OCI-LY1 (cell line): Measurements from ENCODE around the gene LPCAT2.

ENCODE experiments used
- H2AFZ ChIP-seq: fragments of 200-600 bp; sonication (generic), shearing (Covaris generic); 2 replicates; pipeline ENCODE4 v1.6.0; 2014; ENCODE audit warnings: antibody characterized with exemption, mild to moderate bottlenecking, low read length
- H3F3A ChIP-seq: fragments of 200-600 bp; sonication (generic), shearing (Covaris generic); 2 replicates; pipeline ENCODE4 v1.6.0; 2014; ENCODE audit warnings: mild to moderate bottlenecking, antibody characterized with exemption, low read length, moderate library complexity; ENCODE audit not compliant: insufficient read depth
- H3K27ac ChIP-seq: fragments of 200-600 bp; sonication (generic); 2 replicates; pipeline ENCODE4 v1.5.1; 2014; ENCODE audit warnings: low read length, mixed run types, mild to moderate bottlenecking, low read depth; ENCODE audit not compliant: poor library complexity, severe bottlenecking
- H3K27me3 ChIP-seq: fragments of 200-600 bp; sonication (generic); 2 replicates; pipeline ENCODE4 v1.6.0; 2014; ENCODE audit warnings: antibody characterized with exemption, mild to moderate bottlenecking, low read length, moderate library complexity; ENCODE audit not compliant: insufficient read depth
- H3K36me3 ChIP-seq: fragments of 200-600 bp; sonication (generic); 2 replicates; pipeline ENCODE4 v1.6.1; 2014; ENCODE audit warnings: mild to moderate bottlenecking, antibody characterized with exemption, low read length, moderate library complexity, mixed read lengths; ENCODE audit not compliant: insufficient read depth
- H3K4me1 ChIP-seq: fragments of 200-600 bp; sonication (generic); 2 replicates; pipeline ENCODE4 v1.5.1; 2014; ENCODE audit warnings: mild to moderate bottlenecking, low read length, moderate library complexity; ENCODE audit not compliant: insufficient read depth, severe bottlenecking
- H3K4me2 ChIP-seq: fragments of 200-600 bp; sonication (generic), shearing (Covaris generic); 2 replicates; pipeline ENCODE4 v1.6.1; 2014; ENCODE audit warnings: low read length
- H3K4me3 ChIP-seq: fragments of 200-600 bp; sonication (generic); 2 replicates; pipeline ENCODE4 v1.5.1; 2014; ENCODE audit warnings: low read length, low read depth, mild to moderate bottlenecking, mixed read lengths; ENCODE audit not compliant: poor library complexity, severe bottlenecking
- H3K79me2 ChIP-seq: fragments of 200-600 bp; shearing (Covaris generic); 2 replicates; pipeline ENCODE4 v1.6.1; 2016; ENCODE audit warnings: mixed run types, low read length, mixed read lengths; ENCODE audit not compliant: insufficient read depth
- H3K9ac ChIP-seq: fragments of 200-600 bp; sonication (generic), shearing (Covaris generic); 2 replicates; pipeline ENCODE4 v1.6.1; 2014; ENCODE audit warnings: mild to moderate bottlenecking, low read length, mixed read lengths
- H3K9me2 ChIP-seq: fragments of 200-600 bp; sonication (generic), shearing (Covaris generic); 2 replicates; pipeline ENCODE4 v1.6.1; 2014; ENCODE audit warnings: low read depth, mild to moderate bottlenecking, low read length, mixed read lengths
- H3K9me3 ChIP-seq: fragments of 200-600 bp; shearing (Covaris generic); 2 replicates; pipeline ENCODE4 v1.6.1; 2014; ENCODE audit warnings: low read length, mixed read lengths
- H4K20me1 ChIP-seq: fragments of 200-600 bp; sonication (generic), shearing (Covaris generic); 2 replicates; pipeline ENCODE4 v1.6.0; 2016; ENCODE audit warnings: mild to moderate bottlenecking, low read length; ENCODE audit not compliant: insufficient read depth
- CTCF ChIP-seq: fragments of 200-600 bp; sonication (generic), shearing (Covaris generic); IDR thresholded peaks from 2 replicates; pipeline ENCODE4 v1.5.1; 2017; ENCODE audit warnings: mild to moderate bottlenecking, antibody characterized with exemption, low read length, moderate library complexity, mixed read lengths
- EZH2 ChIP-seq: fragments of 200-600 bp; sonication (generic), shearing (Covaris generic); IDR thresholded peaks from 2 replicates; pipeline ENCODE4 v1.8.0; 2017; ENCODE audit warnings: borderline replicate concordance, mixed run types, mild to moderate bottlenecking, antibody characterized with exemption, low read length, moderate library complexity, mixed read lengths

Gene LPCAT2

DNA sequence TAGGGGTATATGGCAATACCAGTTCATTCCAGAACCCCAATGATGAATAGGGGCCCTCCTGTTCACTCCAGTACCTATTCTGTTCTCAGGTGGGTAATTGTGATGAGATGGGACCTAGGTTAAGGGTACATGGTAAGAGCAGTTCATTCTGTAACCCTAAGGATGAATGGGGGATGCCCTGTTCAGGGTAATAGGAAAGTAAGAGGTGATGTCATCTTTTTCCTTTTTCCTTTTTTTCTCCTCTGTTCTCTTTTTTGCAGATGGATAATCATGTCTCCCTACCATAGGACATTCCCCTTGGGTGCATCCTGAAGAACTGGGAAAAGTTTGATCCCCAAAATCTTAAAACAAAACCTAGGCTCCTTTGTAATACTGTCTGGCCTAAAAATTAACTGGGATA is 121.9 kb downstream of the LPCAT2 start:
- TF ChIP-seq CTCF (no peak), EZH2 (no peak)
- H3K4me2 ChIP-seq, result no peak overlapping the region
- no peak overlapping the region for H2AFZ ChIP-seq
- no peaks in the 10 kb centered on the region for H3F3A ChIP-seq
- H3K79me2 ChIP-seq, result no peaks in the 10 kb centered on the region
- H3K4me1 ChIP-seq, result no peaks in the 10 kb centered on the region
- H3K27ac ChIP-seq, result no peak overlapping the region
- no peaks in the 10 kb centered on the region for H4K20me1 ChIP-seq
- no peaks in the 10 kb centered on the region for H3K9me2 ChIP-seq
- H3K36me3 ChIP-seq, result no peaks in the 10 kb centered on the region
- no peaks in the 10 kb centered on the region for H3K27me3 ChIP-seq
- no peak overlapping the region for H3K4me3 ChIP-seq
- H3K9ac ChIP-seq, result no peak overlapping the region
- 0 out of 2 replicates have a peak, but pooled peaks cover 3% of the 10 kb centered on the region for H3K9me3 ChIP-seq

DNA sequence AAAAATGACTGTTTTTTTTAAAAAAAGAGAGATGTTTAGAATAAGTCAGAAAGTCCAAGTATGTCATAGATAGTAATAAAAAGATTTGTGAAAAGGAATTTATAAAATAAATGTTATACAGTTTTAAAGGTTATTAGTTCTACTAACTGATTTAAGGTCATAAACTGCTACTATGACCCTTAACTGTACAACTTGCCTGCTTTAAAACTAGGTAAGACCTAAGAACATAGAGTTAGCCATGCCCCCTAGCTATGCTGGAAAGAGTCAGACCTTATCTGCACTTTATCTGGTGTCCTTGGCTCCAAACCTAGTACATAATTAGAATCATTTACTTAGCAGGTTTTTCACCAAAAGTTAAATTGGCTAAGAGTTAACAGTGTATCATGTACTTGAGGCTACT is 123.4 kb downstream of the LPCAT2 start:
- Histone ChIP-seq H3K4me1 (no peaks in the 10 kb centered on the region), H3K79me2 (no peaks in the 10 kb centered on the region), H3K27me3 (no peaks in the 10 kb centered on the region), H3K9ac (no peak overlapping the region), H4K20me1 (no peaks in the 10 kb centered on the region), H3K4me2 (no peak overlapping the region), H3K9me3 (0 out of 2 replicates have a peak, but pooled peaks cover 3% of the 10 kb centered on the region), H3K4me3 (no peak overlapping the region), H2AFZ (no peak overlapping the region), H3K9me2 (no peaks in the 10 kb centered on the region), H3K36me3 (no peaks in the 10 kb centered on the region), H3K27ac (no peak overlapping the region), H3F3A (no peaks in the 10 kb centered on the region)
- TF ChIP-seq CTCF (no peak), EZH2 (no peak)

DNA sequence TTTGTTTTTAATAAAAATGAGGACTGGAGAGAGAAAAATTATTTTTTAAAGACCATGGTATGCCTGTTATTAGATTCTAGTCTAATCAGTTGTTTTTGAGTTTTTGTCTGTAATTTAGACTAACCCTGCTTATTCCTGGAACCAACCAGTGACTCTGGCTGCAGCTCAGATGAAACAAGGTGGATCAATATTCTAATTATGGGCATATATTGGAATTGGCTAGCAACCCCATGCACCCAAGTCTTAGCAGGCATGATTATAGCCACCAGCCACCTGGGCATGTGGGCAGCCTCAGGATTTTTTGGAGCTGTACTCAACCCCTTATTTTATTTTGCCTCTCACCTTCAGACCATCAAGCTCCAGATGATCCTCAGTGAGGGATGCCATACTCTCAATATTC is 125.3 kb downstream of the LPCAT2 start:
- Histone ChIP-seq H3K27me3 (no peaks in the 10 kb centered on the region), H2AFZ (no peak overlapping the region), H3K36me3 (no peaks in the 10 kb centered on the region), H3K4me2 (no peak overlapping the region), H3K9me2 (no peaks in the 10 kb centered on the region), H3K27ac (no peak overlapping the region), H4K20me1 (no peaks in the 10 kb centered on the region), H3K9me3 (0 out of 2 replicates have a peak, but pooled peaks cover 3% of the 10 kb centered on the region), H3K4me3 (no peak overlapping the region), H3K4me1 (no peaks in the 10 kb centered on the region), H3K9ac (no peak overlapping the region), H3F3A (no peaks in the 10 kb centered on the region), H3K79me2 (no peaks in the 10 kb centered on the region)
- TF ChIP-seq CTCF (no peak), EZH2 (no peak)
